Keratinocyte (primary cell): ENCODE data around the gene ZNF862. TPM values are rescaled to one million over a fixed set of nuclear protein-coding genes. Genes with fewer than 3 reads are reported as not detected.

Source experiments
- DNase-seq: peaks from one replicate; pipeline ENCODE4 v3.0.0-alpha.2; 2011; ENCODE audit warnings: low read depth, missing footprints, low spot score
- FAIRE-seq: peaks from 2 replicates; lab custom pipeline; 2011; peaks lifted over from hg19 to GRCh38; lab: Jason Lieb, UNC
- H2AFZ ChIP-seq: 2 replicates; pipeline ENCODE4 v1.6.0; 2012; ENCODE audit warnings: low read length, control low read depth, inconsistent platforms; ENCODE audit not compliant: control insufficient read depth
- H3K27ac ChIP-seq: 2 replicates; pipeline ENCODE4 v1.5.1; 2011; ENCODE audit warnings: low read length; ENCODE audit not compliant: control insufficient read depth, insufficient read depth
- H3K27me3 ChIP-seq: 3 replicates; pipeline ENCODE4 v1.6.0; 2011; ENCODE audit warnings: low read length; ENCODE audit not compliant: control insufficient read depth, insufficient read depth; ENCODE audit errors: extremely low read depth
- H3K36me3 ChIP-seq, 2 experiments: 2 replicates in 1 of 2; 3 replicates in 1 of 2; pipeline ENCODE4 v1.5.1; 2011; ENCODE audit warnings: low read length in 2 of 2, mild to moderate bottlenecking in 1 of 2; ENCODE audit not compliant: control insufficient read depth in 2 of 2, insufficient read depth in 2 of 2; ENCODE audit errors: extremely low read depth in 1 of 2
- H3K4me1 ChIP-seq: 3 replicates; pipeline ENCODE4 v1.5.1; 2011; ENCODE audit warnings: low read length; ENCODE audit not compliant: control insufficient read depth, insufficient read depth; ENCODE audit errors: extremely low read depth
- H3K4me2 ChIP-seq: 3 replicates; pipeline ENCODE4 v1.6.0; 2011; ENCODE audit warnings: low read depth, low read length; ENCODE audit not compliant: control insufficient read depth, insufficient read depth; ENCODE audit errors: extremely low read depth
- H3K4me3 ChIP-seq, 3 experiments: fragments of 200-600 bp in 1 of 3; sonication (generic) in 1 of 3; 2 replicates in 2 of 3; 3 replicates in 1 of 3; pipeline ENCODE4 v1.5.1; 2011 to 2016; ENCODE audit warnings: low read length in 3 of 3, mild to moderate bottlenecking in 3 of 3, control low read depth in 2 of 3, inconsistent platforms in 1 of 3, low read depth in 1 of 3, mixed read lengths in 1 of 3, mixed run types in 1 of 3, moderate library complexity in 1 of 3; ENCODE audit not compliant: control insufficient read depth in 2 of 3, insufficient read depth in 2 of 3; ENCODE audit errors: extremely low read depth in 1 of 3
- H3K79me2 ChIP-seq: 2 replicates; pipeline ENCODE4 v1.6.0; 2012; ENCODE audit warnings: low read length; ENCODE audit not compliant: control insufficient read depth, insufficient read depth
- H3K9ac ChIP-seq: 3 replicates; pipeline ENCODE4 v1.6.0; 2011; ENCODE audit warnings: low read length; ENCODE audit not compliant: control insufficient read depth, insufficient read depth; ENCODE audit errors: extremely low read depth
- H3K9me1 ChIP-seq: 3 replicates; pipeline ENCODE4 v1.6.0; 2011; ENCODE audit warnings: low read length; ENCODE audit not compliant: control insufficient read depth, insufficient read depth; ENCODE audit errors: extremely low read depth
- H3K9me3 ChIP-seq: 2 replicates; pipeline ENCODE4 v1.5.1; 2012; ENCODE audit warnings: low read depth, low read length; ENCODE audit not compliant: control insufficient read depth
- H4K20me1 ChIP-seq: 3 replicates; pipeline ENCODE4 v1.6.0; 2011; ENCODE audit warnings: low read length; ENCODE audit not compliant: control insufficient read depth, insufficient read depth; ENCODE audit errors: extremely low read depth
- EZH2 ChIP-seq: IDR thresholded peaks from one replicate; pipeline ENCODE4 v1.6.1; 2012; ENCODE audit warnings: inconsistent platforms, mild to moderate bottlenecking, low read length, moderate library complexity
- dilution Hi-C: fragments of 300-500 bp; cut with MboI; formaldehyde crosslinking; loops from one replicate; pipeline ENCODE4 v1.7.0; 2020; ENCODE audit warnings: low sequenced_read_pairs; ENCODE audit not compliant: extremely low pct_ligation_motif_present
- polyA plus RNA-seq, 5 experiments: library from polyadenylated mRNA; depleted of rRNA in 3 of 5; stranded (reverse) in 3 of 5; stranded (forward) in 1 of 5; unstranded in 1 of 5; fragments of >200 nt; gene quantifications; 1 replicate in 1 of 5; 2 replicates in 3 of 5; 3 replicates in 1 of 5; pipeline versions ENCODE4 v1.2.1 to v1.2.3, GENCODE V29; 2011 to 2012; ENCODE audit warnings: missing spikeins in 2 of 5, low read depth in 1 of 5, low replicate concordance in 1 of 5
- TF ChIP-seq, protein P1 (sequence below), 3 experiments: IDR thresholded peaks in 1 of 3; conservative IDR thresholded peaks in 1 of 3; optimal IDR thresholded peaks in 1 of 3; 2 replicates in 2 of 3; 3 replicates in 1 of 3; pipeline versions ENCODE3 to v1.5.1; 2011; ENCODE audit warnings: low read length in 3 of 3, mild to moderate bottlenecking in 3 of 3, moderate library complexity in 2 of 3, control low read depth in 1 of 3, inconsistent platforms in 1 of 3; ENCODE audit not compliant: insufficient read depth in 2 of 3; ENCODE audit errors: extremely low read depth in 1 of 3

The ZNF862 gene
- polyA plus RNA-seq, 1 donor (not counting 4 experiments of a cell fraction or from before 2014, with no cell fraction given): 10.1 TPM

DNA sequence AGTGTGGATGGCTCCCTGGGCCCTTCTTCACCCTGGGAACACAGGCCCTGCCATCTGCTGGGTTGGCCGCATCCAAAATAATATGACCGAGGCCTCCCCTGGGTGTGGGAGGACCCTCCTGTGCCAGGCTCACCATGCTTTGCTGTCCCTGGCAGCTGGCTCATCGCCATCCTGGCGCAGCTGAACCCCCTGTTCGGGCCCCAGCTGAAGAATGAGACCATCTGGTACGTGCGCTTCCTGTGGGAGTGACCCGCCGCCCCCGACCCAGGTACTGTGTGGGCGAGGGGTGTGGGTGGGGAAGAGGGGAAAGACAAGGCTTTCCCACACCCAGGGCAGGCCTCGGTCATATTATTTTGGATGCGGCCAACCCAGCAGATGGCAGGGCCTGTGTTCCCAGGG lies 40.3 kb downstream of the ZNF862 start:
- Histone ChIP-seq H2AFZ (no peak overlapping the region), H3K79me2 (no peaks in the 10 kb centered on the region), H3K36me3 (no peaks in the 10 kb centered on the region), H3K27ac (no peak overlapping the region), H3K4me2 (no peak overlapping the region), H3K9me1 (no peaks in the 10 kb centered on the region), H3K9me3 (no peaks in the 10 kb centered on the region), H3K4me1 (peaks cover 5% of the 10 kb centered on the region), H3K9ac (no peak overlapping the region), H4K20me1 (no peaks in the 10 kb centered on the region), H3K4me3 (no peak overlapping the region), H3K27me3 (no peaks in the 10 kb centered on the region)
- DNase-seq: no peak
- TF ChIP-seq EZH2: no peak
- TF ChIP-seq, protein P1, sequence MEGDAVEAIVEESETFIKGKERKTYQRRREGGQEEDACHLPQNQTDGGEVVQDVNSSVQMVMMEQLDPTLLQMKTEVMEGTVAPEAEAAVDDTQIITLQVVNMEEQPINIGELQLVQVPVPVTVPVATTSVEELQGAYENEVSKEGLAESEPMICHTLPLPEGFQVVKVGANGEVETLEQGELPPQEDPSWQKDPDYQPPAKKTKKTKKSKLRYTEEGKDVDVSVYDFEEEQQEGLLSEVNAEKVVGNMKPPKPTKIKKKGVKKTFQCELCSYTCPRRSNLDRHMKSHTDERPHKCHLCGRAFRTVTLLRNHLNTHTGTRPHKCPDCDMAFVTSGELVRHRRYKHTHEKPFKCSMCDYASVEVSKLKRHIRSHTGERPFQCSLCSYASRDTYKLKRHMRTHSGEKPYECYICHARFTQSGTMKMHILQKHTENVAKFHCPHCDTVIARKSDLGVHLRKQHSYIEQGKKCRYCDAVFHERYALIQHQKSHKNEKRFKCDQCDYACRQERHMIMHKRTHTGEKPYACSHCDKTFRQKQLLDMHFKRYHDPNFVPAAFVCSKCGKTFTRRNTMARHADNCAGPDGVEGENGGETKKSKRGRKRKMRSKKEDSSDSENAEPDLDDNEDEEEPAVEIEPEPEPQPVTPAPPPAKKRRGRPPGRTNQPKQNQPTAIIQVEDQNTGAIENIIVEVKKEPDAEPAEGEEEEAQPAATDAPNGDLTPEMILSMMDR (optimal IDR thresholded peaks at IDR 0.05 in 1 of 3, IDR thresholded peaks at IDR 0.05 in 1 of 3, conservative IDR thresholded peaks at IDR 0.05 in 1 of 3; ENCODE audit: extremely low read depth in 1 of 3, insufficient read depth in 2 of 3, low read length in 3 of 3): no peak
- no peak for FAIRE-seq
- dilution Hi-C loops: no loop called here

DNA sequence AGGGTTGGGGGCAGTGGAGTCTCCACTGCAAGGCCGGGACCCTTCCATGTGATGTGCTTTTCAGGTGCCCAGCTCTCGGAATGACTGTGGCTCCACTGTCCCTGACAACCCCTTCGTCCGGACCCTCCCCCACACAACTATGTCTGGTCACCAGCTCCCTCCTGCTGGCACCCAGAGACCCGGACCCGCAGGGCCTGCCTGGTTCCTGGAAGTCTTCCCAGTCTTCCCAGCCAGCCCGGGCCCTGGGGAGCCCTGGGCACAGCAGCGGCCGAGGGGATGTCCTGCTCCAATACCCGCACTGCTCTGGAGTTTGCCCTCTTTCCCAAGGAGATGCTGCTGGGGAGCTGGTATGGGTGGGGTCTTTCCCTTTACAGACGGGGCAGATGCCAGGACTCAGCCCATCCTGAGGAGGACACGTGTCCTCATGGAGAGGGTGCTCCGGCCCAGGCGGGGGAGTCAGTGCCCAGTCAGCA lies 41.1 kb downstream of the ZNF862 start:
- no peak overlapping the region for H3K27ac ChIP-seq
- FAIRE-seq: no peak

More for the DNA sequence above, 41.1 kb downstream of the ZNF862 start:
- dilution Hi-C loops: no loop called here
- peaks cover 2% of the 10 kb centered on the region for H3K4me1 ChIP-seq
- H3K9me3 ChIP-seq: no peaks in the 10 kb centered on the region
- TF ChIP-seq EZH2: no peak
- TF ChIP-seq, protein P1 (optimal IDR thresholded peaks at IDR 0.05 in 1 of 3, IDR thresholded peaks at IDR 0.05 in 1 of 3, conservative IDR thresholded peaks at IDR 0.05 in 1 of 3; ENCODE audit: extremely low read depth in 1 of 3, insufficient read depth in 2 of 3, low read length in 3 of 3): no peak
- no peaks in the 10 kb centered on the region for H3K36me3 ChIP-seq
- no peaks in the 10 kb centered on the region for H3K9me1 ChIP-seq
- no peak overlapping the region for H2AFZ ChIP-seq
- H3K27me3 ChIP-seq: no peaks in the 10 kb centered on the region
- no peak overlapping the region for H3K4me3 ChIP-seq
- H3K79me2 ChIP-seq: no peaks in the 10 kb centered on the region
- no peak overlapping the region for H3K9ac ChIP-seq
- no peak overlapping the region for H3K4me2 ChIP-seq
- H4K20me1 ChIP-seq: no peaks in the 10 kb centered on the region
- no peak for DNase-seq
